GM19328 (cell line): ENCODE measurements around the gene C15orf39.
"Not testable (repeated sequence)": the region's sequence is repeated elsewhere in the genome, so short reads cannot be mapped to it uniquely, and the experiment has no call there.

Experiments used
- ATAC-seq: cut with Tn5 transposase; IDR thresholded peaks from one replicate; pipeline ENCODE4 v1.9.1; 2021; ENCODE audit warnings: mild to moderate bottlenecking, moderate library complexity; ENCODE audit not compliant: unreplicated experiment

The C15orf39 gene

DNA sequence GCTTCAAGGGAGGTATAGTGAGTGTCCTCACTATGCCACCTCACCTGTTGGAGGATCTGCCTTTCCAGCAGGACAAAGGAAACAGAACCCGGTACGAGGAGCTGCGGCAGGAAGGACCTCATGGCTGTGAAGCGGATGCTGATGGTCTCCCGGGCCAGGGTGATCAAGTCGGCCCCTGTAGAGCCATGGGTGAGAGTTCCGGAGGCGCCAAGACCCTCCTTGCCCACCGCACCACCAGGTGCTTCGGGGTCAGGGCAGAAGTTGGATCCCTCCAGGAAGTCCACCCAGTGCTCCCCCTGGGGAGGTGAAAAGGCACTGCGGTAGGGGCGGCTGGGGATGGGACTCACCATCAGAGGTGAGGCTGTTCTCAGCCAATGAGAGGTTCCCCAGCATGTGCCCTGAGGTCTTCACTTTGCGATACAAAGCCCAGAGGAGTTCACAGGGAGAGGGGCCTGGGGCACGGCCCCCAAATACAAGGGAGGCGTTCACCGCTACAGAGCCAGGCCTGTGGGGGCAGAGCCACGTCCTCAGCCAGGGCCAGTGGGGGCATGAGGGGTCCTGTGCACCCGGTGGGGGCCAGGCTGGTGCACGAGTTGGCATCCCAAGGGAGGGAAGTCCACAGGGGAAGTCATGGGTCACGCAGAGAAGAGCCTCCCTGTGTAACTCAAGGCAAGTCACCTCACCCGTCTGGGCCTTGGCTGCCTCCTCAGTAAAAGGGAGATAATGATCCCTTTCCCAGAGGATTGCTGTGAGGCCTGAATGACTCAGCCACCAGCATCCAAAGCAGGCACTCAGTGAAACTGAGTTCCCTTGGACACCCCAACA lies 27.7 kb downstream of the C15orf39 start:
- no peak for ATAC-seq

DNA sequence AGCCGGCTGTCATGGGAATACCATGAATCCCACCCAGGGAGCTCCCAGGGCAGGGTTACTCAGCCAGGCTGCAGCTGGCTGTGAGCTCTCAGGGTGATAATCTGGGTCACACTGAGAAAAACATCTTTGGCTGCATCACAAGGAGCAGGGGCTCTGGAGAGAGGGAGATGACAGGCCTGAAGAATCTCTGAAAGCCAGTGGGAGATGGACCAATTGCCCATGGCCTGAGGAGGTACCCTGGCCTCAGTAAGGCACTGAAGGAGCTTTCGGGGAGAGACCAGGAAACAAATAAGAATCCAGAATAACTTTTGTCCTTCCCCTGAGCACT lies 28.3 kb downstream of the C15orf39 start:
- no peak for ATAC-seq

DNA sequence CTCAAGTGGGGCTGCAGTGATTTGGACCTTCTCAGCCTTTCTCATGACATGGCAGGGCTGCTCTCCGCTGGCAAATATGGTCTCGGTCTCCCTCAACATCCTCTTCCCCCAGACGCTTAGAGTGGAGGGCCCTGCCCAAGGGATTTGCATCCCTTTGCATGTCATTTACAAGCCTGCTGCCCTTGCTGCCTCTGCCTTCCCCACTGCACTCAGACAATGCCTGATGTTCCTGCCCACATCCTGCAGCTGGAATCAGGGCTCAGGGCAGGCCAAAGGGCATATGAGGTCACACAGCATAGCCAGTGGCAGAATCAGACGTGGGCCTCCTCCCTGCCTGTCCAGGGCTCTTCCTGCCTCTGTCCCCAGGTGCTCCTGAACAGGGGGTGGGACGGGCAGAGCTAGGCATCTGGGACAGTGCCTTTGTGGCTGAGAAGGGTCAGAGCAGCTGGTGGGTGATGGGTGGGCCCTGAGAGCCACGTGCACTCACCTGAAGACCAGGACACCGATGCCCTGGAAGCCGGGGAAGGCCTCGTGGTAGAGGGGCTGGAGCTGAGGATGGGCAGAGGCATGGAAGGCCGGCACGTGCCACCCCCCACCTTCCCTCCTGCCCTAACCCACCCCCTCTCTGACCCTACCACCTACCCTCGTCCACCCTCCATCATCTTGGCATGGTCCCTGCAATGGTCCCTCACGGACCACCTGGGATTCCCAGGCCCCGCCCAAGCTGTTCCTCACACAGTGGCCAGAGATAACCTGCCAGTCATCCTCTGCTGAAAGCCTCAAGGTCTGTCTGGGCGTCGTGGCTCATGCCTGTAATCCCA lies 29.1 kb downstream of the C15orf39 start:
- ATAC-seq = no peak

DNA sequence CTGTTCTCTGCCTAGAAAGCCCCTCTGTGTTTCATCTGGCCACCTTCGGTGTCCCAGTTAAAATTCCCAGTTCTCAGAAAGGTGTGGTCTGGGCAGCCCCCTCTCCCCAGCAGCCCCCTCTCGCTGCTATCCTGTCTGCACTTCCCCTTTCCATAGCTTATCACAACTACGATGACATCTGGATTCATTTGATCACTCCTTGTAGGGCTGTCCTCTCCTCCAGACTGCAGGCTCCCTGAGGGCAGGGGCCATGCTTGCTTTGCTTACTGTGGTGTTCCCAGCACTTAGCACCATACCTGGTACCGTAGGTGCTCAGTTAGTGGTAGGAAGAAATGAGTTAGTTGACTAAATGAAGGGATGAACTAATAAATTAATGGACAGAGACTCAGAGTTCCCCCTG lies 30.2 kb downstream of the C15orf39 start:
- ATAC-seq = no peak

DNA sequence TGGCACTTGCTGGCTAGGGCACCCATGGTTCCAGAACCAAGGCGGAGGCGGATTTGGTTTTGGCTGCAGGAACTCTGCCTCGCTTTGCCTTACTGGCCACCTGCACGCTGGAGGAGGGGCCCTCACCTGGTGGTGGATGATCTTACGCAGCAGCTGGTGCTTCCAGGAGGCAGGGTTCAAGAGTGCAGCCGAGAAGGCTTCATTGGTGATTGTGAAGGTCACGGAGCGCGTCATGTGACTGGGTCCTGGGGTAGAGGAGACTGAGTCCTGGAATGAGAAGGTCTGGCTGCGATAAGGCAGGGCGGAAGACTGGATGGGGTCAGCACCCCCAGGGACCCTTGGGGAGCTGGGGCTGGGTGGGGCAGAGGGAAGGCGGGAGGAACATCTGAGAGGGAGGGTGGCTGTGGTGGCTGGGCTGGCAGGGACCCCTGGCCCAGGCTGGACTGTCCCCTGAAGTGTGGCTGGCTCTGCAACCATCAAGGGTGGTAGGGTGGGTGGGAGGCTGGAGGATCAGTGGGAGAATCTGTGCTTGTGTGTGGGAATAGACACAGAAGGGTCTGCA lies 30.7 kb downstream of the C15orf39 start:
- no peak for ATAC-seq

DNA sequence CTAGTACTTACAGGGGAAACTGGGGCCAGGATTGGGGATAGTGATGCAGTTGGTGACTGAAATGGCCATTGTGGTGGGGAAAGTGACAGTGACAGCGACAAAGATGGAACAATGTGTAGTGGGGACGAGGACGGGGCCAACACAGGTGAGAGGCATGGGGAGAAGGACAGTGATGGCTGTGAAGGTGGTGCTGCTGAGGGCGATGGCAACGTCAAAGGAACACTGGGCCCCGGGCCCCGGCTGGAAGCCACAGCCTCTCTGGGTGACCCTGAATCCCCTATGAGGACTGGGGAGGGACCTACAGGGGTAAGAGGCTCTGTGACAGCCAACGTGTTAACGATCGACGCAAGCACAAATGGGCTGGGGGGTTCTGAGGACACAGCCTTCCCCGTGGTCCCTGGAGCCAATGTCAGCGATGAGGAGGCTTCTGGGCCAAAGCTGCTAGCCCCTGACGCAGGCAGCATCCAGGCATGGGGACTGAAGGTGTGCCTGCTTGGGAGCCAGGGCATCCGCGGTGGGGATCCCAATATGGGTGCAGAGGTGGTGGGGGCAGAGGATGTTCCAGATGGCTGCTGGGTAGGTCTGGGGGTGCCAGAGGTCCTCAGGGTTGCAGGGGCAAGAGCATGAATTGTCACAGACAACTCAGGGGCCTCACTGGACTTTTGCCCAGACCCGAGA lies 31.3 kb downstream of the C15orf39 start:
- ATAC-seq = no peak

DNA sequence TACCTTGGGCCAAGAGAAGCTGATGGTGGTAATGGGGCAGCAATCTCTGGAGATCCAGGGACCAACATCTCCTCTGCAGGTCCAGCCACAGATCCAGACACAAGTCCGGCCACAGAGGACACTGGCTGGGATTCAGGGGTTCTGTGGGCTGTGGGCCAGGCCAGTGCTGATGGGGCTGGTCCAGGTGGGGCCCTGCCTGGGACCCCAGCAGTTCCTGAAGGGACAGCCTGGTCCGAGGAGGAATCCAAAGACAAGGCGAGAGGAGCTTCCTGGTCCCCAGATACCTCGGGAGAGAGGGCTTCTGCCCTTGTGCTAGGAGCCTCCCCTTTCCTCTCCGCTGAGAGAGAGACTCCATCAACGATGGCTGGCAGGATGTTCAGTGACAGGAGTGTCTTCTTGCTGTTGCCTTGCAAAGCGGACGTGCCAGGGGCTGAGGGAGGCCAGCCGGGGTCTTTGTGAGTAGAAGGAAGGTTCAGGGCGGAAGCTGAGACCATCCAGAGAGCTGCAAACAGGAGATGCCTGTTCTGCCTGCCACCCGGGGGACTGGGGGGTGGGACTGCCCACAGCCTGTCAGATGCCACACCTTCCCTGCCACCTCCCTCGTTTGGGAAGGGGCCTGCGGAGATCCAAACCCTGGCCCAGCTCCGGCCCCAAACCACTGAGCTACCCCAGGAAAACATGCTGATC lies 32.0 kb downstream of the C15orf39 start:
- ATAC-seq = no peak

DNA sequence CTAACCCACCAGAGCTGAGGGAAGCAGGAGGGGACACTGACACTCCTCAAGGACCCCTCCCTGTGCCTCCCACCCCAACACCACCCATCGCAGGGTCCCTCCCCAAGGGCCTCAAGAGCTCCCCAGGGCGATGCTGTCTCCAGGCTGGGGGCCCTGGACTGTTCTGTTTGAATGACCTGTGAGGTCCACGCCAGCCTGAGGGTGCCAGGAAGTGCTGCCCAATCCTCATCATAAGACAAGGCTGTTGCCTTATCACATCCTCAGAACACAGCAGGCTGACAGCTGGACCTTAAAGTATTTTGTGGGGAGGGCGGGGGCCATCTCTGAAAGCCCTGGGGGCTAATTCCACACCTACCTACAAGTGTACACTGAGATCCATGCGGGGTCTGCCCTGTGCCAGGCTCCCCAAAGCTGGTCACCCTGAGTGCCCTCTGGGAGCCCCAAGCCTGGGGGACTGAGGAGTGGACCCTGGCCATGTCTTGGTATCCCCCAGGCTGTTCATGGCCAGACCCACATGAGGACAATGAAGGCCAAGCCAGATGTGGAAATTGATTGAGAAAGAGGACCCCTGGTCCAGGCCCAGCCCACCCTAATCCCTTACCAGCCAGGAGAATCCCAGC lies 32.6 kb downstream of the C15orf39 start:
- ATAC-seq = no peak

DNA sequence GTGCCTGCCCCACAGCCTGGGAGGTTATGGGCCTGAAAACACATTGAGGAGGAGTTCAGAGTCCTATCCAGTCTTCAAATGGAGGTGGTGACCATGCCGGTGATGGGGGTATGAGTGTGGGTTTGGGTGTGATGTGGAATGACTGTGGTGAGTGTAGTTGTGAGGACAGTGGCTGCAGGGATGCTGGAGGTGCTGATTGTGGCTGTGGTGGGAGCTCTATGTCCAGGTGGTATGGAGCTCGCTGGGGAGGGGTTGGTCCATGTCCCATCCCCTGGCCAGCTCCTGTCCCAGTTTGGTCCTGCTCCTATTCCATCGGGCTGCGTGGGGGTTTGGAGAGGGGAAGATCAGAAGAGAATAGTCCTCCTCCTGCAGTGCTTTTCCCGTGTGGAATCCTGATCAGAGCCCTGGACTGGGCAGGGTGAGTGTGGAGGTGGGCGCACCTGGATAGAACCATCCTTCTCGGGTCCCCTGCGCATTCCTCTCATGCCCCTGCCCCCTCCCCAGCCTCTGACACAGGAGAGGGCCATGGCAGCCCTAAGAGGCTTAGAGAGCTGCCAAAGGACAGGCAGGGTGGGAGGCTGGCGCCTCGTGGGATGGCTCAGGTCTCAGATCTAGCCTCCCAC lies 33.5 kb downstream of the C15orf39 start:
- ATAC-seq = no peak

DNA sequence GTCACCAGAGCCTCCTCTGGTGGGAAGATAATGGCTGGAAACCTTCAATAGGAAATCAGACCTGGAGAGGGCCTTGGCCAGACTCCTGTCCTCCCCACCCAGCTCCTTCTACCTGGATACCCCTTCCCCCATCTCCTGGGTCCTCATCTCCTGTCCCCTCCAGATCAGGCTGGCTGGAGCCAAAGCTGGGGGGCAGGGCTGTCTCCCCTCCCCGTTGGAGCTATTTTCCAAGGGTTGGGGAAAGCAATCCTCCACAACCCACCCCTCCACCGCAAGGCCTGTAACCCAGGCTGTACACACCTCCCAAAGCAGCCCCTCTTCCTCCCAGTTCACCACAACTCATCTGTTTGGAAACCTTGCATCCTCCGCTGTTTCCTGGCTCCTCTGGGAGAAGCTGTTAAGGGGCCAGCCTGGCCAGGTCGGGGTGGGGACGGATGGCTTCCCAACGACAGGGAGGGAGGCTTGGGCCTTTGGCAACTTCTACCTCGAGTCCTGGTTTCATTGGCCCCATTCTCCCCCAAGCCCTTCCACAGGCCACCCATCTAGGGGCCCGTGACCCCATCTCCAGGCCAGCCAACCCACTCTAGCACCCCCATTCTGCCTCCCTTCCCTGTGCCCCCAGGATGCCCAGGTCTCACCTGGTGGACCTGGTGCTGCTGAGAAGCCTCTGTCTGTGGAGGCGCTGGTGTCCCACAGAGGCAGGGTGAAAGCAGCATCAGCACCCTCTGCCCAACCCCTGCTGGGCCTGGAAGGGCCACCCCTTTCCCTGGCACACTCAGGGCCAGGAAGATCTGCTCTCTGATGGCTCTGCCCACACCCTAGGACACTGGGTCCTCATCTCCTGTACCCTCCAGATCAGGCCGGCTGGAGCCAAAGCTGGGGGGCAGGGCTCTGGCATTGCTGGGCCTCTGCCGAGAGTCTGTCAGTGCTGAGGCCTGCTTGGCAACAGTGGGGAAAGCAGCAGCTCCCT lies 34.4 kb downstream of the C15orf39 start:
- no peak for ATAC-seq

DNA sequence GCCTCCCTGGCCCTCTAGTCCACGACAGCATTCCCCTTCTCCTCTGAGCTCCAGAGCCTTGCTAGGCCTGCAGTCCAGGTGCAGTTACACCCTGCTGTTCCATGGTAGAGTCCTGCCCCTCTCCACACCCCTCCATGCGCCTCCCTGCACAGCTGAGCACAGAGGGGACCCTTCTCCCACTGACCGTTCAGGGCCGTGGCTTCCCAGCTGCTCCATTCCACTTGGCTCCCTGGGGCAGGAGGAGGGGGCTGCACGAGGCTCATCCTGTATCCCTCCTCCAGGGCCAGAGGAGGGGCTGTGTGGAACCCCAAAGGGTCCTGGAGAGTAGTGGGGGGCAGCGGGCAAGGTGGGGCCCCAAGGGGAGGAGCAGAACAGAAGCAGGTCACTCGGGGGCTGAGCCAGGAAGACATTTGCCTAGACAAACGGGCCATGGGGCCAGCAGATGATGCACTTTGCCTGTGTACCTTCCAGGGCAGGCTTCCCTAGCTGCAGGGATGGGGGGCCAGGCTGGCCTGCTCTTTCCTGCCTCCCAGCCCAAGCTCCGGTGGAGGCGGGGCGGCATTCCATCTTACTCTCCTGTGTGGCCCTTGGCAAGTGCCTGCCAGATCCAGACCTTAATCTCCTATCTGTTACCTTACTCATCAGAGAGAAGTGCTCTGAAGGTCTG lies 35.8 kb downstream of the C15orf39 start:
- no peak for ATAC-seq

DNA sequence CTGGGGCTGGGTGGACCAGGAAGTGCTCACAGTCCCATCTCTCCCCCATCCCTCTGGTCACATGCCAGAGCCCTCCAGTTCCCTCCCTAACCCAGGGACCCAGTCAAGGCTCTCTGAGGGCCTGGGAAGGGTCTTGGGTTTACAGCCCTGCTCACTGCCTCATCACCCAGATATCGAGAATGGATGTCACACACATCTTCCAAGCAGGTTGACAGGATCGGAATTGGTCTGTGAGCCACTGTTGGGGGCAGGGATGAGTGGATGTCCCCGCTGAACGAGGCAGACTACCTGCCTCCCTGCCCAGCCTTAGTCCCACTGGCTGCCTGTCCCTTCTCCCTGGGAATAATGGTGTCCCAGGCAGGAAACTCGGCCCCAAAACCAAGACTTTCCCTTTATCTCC lies 36.5 kb downstream of the C15orf39 start:
- no peak for ATAC-seq

DNA sequence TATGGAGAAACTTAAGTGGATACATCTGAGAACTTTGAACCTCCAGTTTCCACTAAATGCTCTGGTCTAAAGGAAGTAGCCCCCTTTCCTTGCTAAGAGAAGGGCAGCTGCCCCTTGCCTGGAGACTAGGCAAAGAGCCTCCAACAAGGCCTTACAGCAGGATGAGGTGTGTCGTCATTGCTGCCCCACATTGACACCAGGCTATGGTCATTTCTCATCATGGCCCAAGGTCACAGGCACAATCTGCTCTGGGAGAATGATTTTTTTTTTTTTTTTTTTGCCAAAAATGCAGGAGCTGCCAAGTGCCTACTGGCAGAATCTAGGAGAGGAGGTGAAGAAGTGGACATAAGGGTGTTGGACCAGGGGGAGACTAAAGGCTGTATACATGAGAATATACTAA lies 44.1 kb downstream of the C15orf39 start:
- ATAC-seq = not testable (repeated sequence)

DNA sequence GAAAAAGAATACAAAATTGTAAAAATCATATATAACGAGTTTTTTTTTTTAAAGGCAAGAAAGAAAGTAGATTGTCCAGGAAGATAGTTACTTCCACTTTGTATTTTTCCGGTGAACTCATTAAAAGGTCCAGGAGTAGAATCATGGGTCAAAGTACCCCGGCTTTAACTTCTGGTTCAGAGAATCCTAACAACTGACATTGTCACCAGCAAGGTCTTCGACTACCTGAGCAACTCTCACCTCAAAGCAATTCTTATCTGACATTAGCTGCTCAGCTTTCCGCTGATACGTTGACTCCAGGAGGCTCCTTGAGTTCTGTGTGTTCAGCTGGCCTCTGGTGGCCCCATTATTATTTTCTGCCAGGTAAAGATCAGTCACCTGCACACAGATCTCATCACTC lies 47.3 kb downstream of the C15orf39 start:
- not testable (repeated sequence) for ATAC-seq

DNA sequence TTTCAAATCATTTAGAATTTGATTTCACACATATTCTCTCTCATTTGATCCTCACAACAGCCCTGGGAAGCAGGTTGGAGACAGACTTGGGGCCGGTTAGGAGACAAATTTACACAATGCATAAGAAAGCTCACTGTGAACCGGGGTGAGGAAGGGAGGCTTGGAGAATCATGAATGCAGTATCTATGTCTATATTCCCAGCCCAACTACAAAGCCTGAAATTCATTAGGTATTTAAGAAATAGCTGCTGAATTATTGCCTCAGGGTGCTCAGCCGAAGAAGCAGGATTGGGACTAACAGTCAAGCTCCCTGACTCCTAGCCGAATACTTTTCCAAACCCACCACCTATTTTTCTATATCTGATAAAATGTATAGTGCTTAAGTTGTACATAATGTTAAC lies 48.0 kb downstream of the C15orf39 start:
- no peak for ATAC-seq

DNA sequence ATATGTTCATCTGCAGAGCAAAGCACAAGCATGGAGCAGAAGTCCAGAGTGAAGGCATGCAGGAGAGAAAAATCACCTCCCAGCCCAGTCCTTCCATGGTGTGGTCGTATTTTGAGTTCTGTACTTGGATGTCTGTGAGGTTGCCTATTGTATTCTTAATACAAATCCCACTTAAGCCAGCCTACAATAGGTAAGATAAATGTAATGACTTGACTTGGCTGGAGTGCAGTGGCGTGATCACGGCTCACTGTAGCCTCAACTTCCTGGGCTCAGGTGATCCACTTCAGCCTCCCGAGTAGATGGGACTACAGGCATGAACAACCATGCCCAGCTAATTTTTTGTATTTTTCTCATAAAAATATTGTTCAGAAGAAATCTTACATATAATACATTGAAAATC lies 49.7 kb downstream of the C15orf39 start:
- not testable (repeated sequence) for ATAC-seq

DNA sequence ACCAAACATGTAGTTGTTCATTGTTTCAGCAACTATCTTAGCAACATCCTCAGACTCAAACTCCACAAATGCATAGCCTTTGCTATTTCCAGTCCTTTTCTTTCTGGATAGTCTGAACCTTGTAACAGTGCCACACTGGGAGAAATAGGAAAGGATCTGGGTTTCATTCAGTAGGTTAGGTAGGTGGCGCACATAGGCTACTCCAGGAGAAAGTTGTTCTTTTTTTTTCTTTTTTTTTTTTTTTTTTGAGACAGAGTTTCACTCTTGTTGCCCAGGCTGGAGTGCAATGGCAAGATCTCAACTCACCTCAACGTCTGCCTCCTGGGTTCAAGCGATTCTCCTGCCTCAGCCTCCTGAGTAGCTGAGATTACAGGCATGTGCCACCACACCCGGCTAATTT lies 50.6 kb downstream of the C15orf39 start:
- not testable (repeated sequence) for ATAC-seq

DNA sequence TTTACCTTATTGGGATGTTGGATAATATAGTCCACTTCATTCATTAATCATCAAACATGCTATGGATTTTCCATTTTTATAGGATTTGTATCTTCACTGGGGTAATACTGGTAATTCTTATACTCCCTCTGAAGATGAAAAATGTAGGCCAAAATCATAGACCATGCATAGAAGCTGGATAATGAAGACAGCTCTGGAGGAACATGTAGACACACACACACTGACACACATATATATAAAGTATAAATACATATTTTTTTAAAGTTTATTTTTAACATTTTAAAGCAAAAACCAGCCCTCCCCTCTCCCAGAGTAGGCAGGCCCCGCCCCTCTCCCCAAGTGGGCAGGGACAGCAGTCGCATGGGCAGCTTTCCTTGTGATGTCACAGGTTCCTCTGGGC lies 56.4 kb downstream of the C15orf39 start, which contains the start of gene GOLGA6C:
GOLGA6C (plus strand) TSS at position 301 of the 400 bp plus-strand sequence. CDS start 265 bp downstream, outside the sequence.
- not testable (repeated sequence) for ATAC-seq
